Effector CD4-positive, alpha-beta T cell (primary cell): Measurements from ENCODE around the gene GCDH.
"Not testable (repeated sequence)": the region's sequence is repeated elsewhere in the genome, so short reads cannot be mapped to it uniquely, and the experiment has no call there.

ENCODE experiments used
- DNase-seq: peaks from one replicate; pipeline ENCODE4 v3.0.0-alpha.2; 2020
- total RNA-seq: gene quantifications from one replicate; lab custom pipeline; 2026; lab: John Stamatoyannopoulos, UW

GCDH gene
- total RNA-seq = 31.7 reads per million, percentile 58 among the genes with 10 or more reads in this experiment

GRCh38 chr19:12890787-12891552, at the start of gene GCDH:
Gene GCDH, plus strand, starts transcription at chr19:12891160. Its CDS starts 145 bp downstream, at chr19:12891305.
- peak; percentile 93 for DNase-seq

- no peak for DNase-seq
Measured at GRCh38 chr19:12842511-12842910, 48.4 kb upstream of the GCDH start.

GRCh38 chr19:12843328-12843727, 47.6 kb upstream of the GCDH start:
- DNase-seq = no peak

- DNase-seq = no peak
Measured at GRCh38 chr19:12843999-12844732, 46.8 kb upstream of the GCDH start.

GRCh38 chr19:12846613-12847012, 44.3 kb upstream of the GCDH start:
- not testable (repeated sequence) for DNase-seq

GRCh38 chr19:12847159-12848139, 43.5 kb upstream of the GCDH start:
- peak; percentile 78 for DNase-seq

- DNase-seq = no peak
Measured at GRCh38 chr19:12856653-12857052, 34.3 kb upstream of the GCDH start.

- no peak for DNase-seq
Measured at GRCh38 chr19:12858041-12858928, 32.7 kb upstream of the GCDH start.

- no peak for DNase-seq
Measured at GRCh38 chr19:12859546-12859945, 31.4 kb upstream of the GCDH start.

GRCh38 chr19:12864143-12864542, 26.8 kb upstream of the GCDH start:
- no peak for DNase-seq

- no peak for DNase-seq
Measured at GRCh38 chr19:12864721-12865715, 25.9 kb upstream of the GCDH start.

GRCh38 chr19:12865746-12866415, 25.1 kb upstream of the GCDH start:
- DNase-seq = no peak

- no peak for DNase-seq
Measured at GRCh38 chr19:12866416-12867119, 24.4 kb upstream of the GCDH start.

- DNase-seq = peak; percentile 25
Measured at GRCh38 chr19:12867120-12868099, 23.6 kb upstream of the GCDH start.

GRCh38 chr19:12868540-12869112, 22.3 kb upstream of the GCDH start:
- no peak for DNase-seq

GRCh38 chr19:12871681-12872080, 19.3 kb upstream of the GCDH start:
- DNase-seq = no peak

- no peak for DNase-seq
Measured at GRCh38 chr19:12872255-12872654, 18.7 kb upstream of the GCDH start.
